HepG2 (cell line): ENCODE results near the gene PAK1IP1. TPM values are rescaled to one million over a fixed set of nuclear protein-coding genes. Genes with fewer than 3 reads are reported as not detected.

Experiments
- DNMT1 ChIP-seq: sonication (generic); formaldehyde crosslinking; IDR thresholded peaks from 2 replicates; pipeline ENCODE4 v1.5.1; 2020; ENCODE audit warnings: mild to moderate bottlenecking, missing genetic modification reagents
- FOXC1 ChIP-seq: sonication (generic); formaldehyde crosslinking; IDR thresholded peaks from 2 replicates; pipeline ENCODE4 v1.8.0; 2022; ENCODE audit warnings: mild to moderate bottlenecking, missing genetic modification reagents, borderline replicate concordance
- HNRNPLL ChIP-seq: fragments of 200-400 bp; formaldehyde crosslinking; IDR thresholded peaks from 2 replicates; pipeline ENCODE4 v1.6.1; 2017; ENCODE audit warnings: mild to moderate bottlenecking, low read depth, low read length; ENCODE audit not compliant: poor library complexity, severe bottlenecking
- HNRNPUL1 ChIP-seq: fragments of 200-400 bp; formaldehyde crosslinking; IDR thresholded peaks from 2 replicates; pipeline ENCODE4 v1.6.1; 2017; ENCODE audit warnings: low read depth, mild to moderate bottlenecking, low read length, moderate library complexity
- IKZF1 ChIP-seq: fragments of 450-650 bp; IDR thresholded peaks from 2 replicates; pipeline ENCODE4 v1.7.1; 2016
- KIAA2018 ChIP-seq: sonication (generic); formaldehyde crosslinking; IDR thresholded peaks from 2 replicates; pipeline ENCODE4 v1.5.0; 2020; ENCODE audit warnings: mild to moderate bottlenecking, missing genetic modification reagents, borderline replicate concordance
- MXD4 ChIP-seq: IDR thresholded peaks from 2 replicates; pipeline ENCODE4 v1.6.1; 2016; ENCODE audit warnings: mild to moderate bottlenecking, missing biosample characterization, missing genetic modification reagents
- NFRKB ChIP-seq: fragments of 450-650 bp; IDR thresholded peaks from 2 replicates; pipeline ENCODE4 v1.6.1; 2017
- NR2C2 ChIP-seq: sonication (generic); formaldehyde crosslinking; IDR thresholded peaks from 2 replicates; pipeline ENCODE4 v1.4.0; 2020; ENCODE audit warnings: missing genetic modification reagents, mild to moderate bottlenecking, moderate library complexity, borderline replicate concordance
- PRDM4 ChIP-seq: sonication (generic); formaldehyde crosslinking; IDR thresholded peaks from 2 replicates; pipeline ENCODE4 v1.9.0; 2021; ENCODE audit warnings: missing genetic modification reagents, borderline replicate concordance
- SRY ChIP-seq: sonication (generic); formaldehyde crosslinking; IDR thresholded peaks from 2 replicates; pipeline ENCODE4 v1.8.0; 2022; ENCODE audit warnings: mild to moderate bottlenecking, missing genetic modification reagents
- TEAD2 ChIP-seq: sonication (generic); formaldehyde crosslinking; IDR thresholded peaks from 2 replicates; pipeline ENCODE4 v1.9.0; 2021; ENCODE audit warnings: missing genetic modification reagents
- ZBED4 ChIP-seq: sonication (generic); formaldehyde crosslinking; IDR thresholded peaks from 2 replicates; pipeline ENCODE4 v1.4.0; 2020; ENCODE audit warnings: missing genetic modification reagents, borderline replicate concordance
- ZSCAN9 ChIP-seq: IDR thresholded peaks from 2 replicates; pipeline ENCODE4 v1.6.1; 2016; ENCODE audit warnings: borderline replicate concordance
- polyA plus RNA-seq, 8 experiments: library from polyadenylated mRNA; depleted of rRNA in 3 of 8; stranded (reverse) in 7 of 8; unstranded in 1 of 8; fragments of >200 nt; fragmentation: Illumina TruSeq in 4 of 8; extraction: Trizol in 4 of 8; gene quantifications; 2 replicates each; pipeline versions ENCODE4 v1.2.1 to v1.2.3, GENCODE V29; 2011 to 2016; ENCODE audit warnings: low read depth in 4 of 8, missing spikeins in 1 of 8, mixed read lengths in 1 of 8; ENCODE audit not compliant: insufficient read depth in 1 of 8
- total RNA-seq, 5 experiments: library from RNA; depleted of rRNA; stranded (reverse); fragments of >200 nt; fragmentation: Illumina TruSeq; extraction: Trizol; gene quantifications; 2 replicates each; pipeline ENCODE4 v1.2.3, GENCODE V29; 2016; ENCODE audit warnings: low read depth in 1 of 5

Gene PAK1IP1
- total and polyA plus RNA-seq, 2 of the 13 experiments (the other 11 are each of a cell fraction or from before 2014, with no cell fraction given) = 23.4 to 66.2 TPM

- 0 out of 2 replicates have a peak, but pooled peaks have one; percentile 16 for TF ChIP-seq ZBED4 (CRISPR knock-in tag)
- peak; percentile 97 for TF ChIP-seq HNRNPLL
- no peak for TF ChIP-seq DNMT1 (CRISPR knock-in tag)
- peak; percentile 78 for TF ChIP-seq NR2C2 (CRISPR knock-in tag)
- TF ChIP-seq NFRKB = no peak
- TF ChIP-seq IKZF1 = no peak
- TF ChIP-seq FOXC1 (CRISPR knock-in tag) = peak; percentile 91
- 0 out of 2 replicates have a peak, but pooled peaks have one; percentile 31 for TF ChIP-seq HNRNPUL1
- TF ChIP-seq MXD4 (CRISPR knock-in tag) = peak; percentile 93
- TF ChIP-seq TEAD2 = peak; percentile 48; the same call in 1 of the 2 replicates
- no peak for TF ChIP-seq KIAA2018 (CRISPR knock-in tag)
- peak; percentile 89; the same call in 1 of the 2 replicates for TF ChIP-seq ZSCAN9 (CRISPR knock-in tag)
- TF ChIP-seq SRY (CRISPR knock-in tag) = peak; percentile 66
- 0 out of 2 replicates have a peak, but pooled peaks have one; percentile 25 for TF ChIP-seq PRDM4 (CRISPR knock-in tag)
These were observed 28.2 kb downstream of the PAK1IP1 start, which contains the start of gene TMEM14C (continued) for GRCh38 chr6:10722820-10723566.
